ENCODE results near the gene AKT1.

The AKT1 gene

DNA sequence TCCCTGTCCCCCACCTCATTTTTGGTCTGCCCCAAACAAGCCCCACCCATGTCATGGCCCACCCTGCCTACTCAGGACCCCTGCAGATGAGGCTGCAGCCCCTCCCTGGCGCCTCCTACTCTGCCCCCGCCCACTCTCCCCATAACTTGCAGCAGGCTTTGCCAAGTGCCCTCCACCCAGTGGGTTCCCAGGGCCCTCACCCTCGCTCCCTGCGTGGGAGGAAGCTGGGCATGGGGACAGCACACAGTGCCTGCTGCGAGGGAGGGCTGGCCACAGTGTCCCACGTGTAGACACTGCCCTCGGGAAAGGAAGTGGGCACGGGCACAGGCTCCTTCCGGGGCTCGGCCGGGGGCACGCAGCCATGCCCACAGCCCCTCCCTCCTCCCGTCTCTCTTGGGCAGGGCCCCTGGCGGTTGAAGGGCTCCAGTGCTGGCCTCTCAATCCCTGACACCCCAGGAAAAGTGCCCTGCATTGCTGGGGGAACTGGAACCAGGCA is 9.4 kb downstream of the AKT1 start:
- DNase-seq (ENCODE audit: low spot score), result no peak

GRCh38 chr14:104785708-104786080 is 9.9 kb downstream of the AKT1 start:
- DNase-seq (ENCODE audit: low spot score), result no peak

GRCh38 chr14:104784846-104785707 is 10.5 kb downstream of the AKT1 start:
- no peak for DNase-seq (ENCODE audit: low spot score)

GRCh38 chr14:104784218-104784568 is 11.4 kb downstream of the AKT1 start:
- no peak for DNase-seq (ENCODE audit: low spot score)

DNA sequence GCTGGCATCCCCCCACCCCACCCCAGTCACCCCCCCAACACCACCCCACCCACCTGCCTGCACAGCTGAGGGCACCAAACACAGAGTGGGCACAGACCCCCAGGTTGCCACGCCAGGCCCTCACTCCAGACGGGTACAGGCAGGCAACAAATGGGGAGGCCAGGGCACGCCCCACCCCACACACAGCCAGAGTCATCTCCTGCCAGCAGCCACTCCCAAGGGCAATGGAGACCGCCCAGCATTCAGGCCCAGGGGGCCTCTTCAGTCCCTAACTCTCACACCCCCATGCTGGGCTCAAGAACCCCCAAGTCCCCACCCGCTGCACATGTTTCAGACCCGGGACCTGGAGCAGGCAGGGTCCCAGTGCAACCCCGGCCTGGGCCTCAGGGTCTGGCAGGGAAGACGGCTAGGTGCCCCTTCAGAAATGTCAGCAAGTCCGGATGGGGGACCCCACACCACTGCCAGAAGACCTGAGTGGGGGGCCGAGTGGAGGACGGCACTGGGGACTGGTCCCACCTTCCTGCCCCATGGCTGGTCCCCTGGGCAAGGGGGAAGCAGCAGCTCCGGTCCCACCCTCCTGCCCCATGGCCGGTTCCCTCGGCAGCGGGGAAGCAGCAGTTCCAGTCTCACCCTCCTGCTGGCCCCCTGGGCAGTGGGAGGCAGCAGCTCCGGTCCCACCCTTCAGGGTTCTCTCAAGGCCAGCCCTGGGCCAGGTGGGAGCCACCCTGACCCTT is 11.9 kb downstream of the AKT1 start:
- no peak for DNase-seq (ENCODE audit: low spot score)

GRCh38 chr14:104782808-104783139 is 12.8 kb downstream of the AKT1 start:
- no peak for DNase-seq (ENCODE audit: low spot score)

DNA sequence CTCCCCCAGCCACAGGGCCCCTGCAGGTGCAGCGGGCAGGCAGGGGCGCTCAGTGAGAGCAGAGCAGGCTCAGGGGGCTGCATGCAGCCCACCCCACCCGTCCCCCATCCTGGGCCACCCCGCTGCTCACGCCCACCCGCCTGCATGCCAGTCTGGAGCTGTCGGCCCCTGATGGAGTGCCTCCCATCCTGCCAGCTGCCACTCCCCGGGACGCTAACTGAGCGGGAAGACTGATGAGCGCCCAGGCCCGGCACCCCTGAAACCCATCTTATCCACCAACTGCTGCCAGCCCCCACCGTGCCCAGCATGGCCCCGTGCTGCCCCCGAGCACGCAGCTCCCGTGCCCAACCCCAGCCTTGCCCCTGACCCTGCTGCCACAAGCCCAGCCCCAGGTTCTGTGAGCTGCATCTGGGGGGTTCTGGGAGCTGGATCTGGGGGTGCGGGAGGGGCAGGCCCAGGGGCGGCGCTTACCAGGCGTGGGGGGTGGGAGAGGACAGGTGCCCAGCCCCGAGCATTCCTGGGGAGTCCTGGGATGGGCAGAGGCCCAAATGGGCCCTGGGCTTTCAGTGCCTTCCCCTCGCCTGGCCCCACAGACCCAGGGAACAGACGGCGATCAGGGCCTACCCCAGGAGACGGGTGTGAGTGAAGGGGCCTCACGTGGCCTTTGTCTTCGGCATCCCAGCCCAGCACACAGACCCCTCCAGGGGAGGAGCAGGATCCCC is 13.3 kb downstream of the AKT1 start:
- DNase-seq (ENCODE audit: low spot score), result no peak

DNA sequence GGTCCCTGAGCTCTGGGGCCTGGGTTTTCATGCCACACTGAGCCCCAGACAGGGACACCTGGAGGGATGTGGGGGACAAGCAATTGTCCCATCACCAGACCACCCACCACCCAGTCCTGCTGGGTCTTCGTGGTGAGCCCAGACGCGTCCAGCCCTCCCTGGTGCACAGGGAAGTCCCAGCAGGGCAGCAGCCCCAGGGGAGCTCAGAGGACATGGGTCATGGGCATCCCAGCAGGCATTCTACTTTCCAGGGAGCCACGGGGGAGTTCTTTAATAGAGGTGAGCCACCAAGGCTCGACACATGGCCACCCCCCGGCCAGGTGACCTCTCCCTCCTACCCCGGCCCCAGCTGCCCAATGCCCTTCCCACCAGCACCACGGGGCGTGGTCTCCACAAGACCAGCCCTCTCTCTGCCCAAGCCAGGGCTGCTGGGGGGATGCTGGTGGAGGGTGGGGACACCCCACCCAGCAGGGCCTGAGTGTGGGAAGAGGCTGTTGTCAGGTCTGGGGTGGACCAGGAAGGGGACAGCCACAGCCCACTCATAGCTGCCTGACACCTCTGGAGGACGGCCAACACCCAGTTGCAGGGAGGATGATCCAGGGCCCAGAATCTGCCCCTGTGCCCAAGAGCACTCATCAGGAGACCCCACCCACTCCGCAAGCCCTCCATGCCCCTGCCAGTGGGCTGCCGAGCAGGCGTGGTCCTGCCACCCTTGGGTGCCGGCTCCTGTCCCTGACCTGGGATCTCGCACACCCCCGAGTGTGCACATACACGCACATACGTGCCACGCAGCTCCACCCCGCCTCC is 14.1 kb downstream of the AKT1 start:
- no peak for DNase-seq (ENCODE audit: low spot score)

DNA sequence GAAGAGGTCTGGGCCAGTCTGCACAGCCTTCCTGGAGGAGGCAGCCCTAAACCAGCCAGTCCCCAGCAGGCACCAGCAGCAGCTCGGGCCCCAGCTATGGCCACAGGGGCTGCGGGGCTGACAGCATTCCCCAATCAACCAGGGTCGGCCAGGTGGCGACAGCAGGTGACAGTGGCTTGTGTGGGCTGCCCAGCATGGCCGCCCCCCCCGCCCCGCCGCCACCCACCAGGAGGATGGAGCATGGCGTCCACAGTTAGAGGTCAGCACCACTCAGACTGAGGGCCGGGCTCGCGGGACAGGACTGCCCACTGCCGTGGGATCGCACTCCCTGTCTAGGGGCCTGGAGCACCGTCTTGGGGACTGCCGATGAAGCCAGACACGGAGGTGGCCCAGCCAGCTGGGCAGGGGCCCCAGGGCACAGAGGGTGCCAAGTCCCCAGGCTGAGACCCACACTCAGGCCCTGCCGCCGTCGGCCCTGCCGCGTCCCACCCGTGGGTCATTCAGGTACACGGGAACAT is 15.0 kb downstream of the AKT1 start:
- DNase-seq (ENCODE audit: low spot score), result no peak

- DNase-seq (ENCODE audit: low spot score), result no peak
These were observed 15.6 kb downstream of the AKT1 start for GRCh38 chr14:104779776-104780512.

- no peak for DNase-seq (ENCODE audit: low spot score)
These were observed 16.7 kb downstream of the AKT1 start for GRCh38 chr14:104778694-104779331.

DNA sequence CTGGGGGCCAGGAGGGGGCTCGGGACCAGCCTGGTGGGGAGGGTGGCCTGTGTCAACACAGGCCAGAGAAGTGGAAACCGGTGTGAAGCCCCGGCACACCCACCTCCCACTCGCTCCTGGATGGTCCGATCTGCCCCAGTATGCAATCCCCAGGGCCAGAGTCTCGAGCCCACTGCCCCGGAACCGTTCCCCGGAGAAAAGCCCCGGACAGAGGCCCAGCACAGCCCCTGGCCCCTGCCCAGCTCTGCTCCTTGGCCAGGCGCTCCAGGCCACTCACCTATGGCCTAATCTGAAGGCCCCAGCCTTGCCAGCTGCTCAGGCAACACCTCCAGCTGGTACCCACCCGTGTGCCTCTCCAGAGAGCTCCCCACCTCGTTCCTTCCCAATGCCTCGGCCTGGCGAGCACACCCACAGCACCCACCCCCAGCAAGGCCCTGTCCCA is 17.7 kb downstream of the AKT1 start:
- no peak for DNase-seq (ENCODE audit: low spot score)

DNA sequence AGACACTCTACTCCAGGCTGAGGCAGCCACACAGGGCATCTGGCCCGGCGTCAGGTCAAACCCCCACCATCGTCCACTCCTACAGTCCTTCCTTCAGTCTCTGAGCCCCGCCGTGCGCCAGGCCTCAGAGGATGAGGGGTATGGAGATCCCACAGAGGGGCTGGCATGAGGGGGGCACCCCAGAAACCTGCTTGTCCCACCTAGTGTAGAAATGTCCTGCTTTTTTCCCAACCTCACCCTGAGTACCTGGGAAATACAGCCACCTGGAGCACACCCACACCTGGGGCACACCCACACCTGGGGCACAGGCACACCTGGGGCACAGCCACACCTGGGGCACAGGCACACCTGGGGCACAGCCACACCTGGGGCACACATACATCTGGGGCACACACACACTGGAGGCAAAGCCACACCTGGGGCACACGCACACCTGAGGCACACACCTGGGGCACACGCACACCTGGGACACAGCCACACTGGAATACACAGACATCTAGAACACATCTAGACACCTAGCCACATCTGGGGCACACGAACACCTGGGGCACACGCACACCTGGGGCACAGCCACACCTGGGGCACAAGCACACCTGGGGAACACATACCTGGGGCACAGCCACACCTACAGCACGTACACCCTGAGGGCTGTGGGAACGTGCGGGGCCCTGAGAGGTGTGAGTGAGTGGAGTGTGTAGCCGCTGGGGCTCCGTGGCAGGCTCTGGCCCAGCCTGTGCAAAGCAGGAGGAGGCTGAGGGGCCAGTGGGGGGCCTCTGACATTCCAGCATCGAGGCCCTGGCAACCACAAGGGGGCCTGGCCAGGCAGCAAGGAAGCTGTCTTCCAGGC is 18.4 kb downstream of the AKT1 start:
- no peak for DNase-seq (ENCODE audit: low spot score)

GRCh38 chr14:104776481-104776880 is 19.1 kb downstream of the AKT1 start:
- no peak for DNase-seq (ENCODE audit: low spot score)

- no peak for DNase-seq (ENCODE audit: low spot score)
These were observed 20.5 kb downstream of the AKT1 start for GRCh38 chr14:104775073-104775489.

- no peak for DNase-seq (ENCODE audit: low spot score)
These were observed 21.0 kb downstream of the AKT1 start for GRCh38 chr14:104774453-104775072.

- DNase-seq (ENCODE audit: low spot score), result no peak
These were observed 21.8 kb downstream of the AKT1 start for GRCh38 chr14:104773505-104774452.

Data from HuH-7 (cell line).